Naive B cell (primary cell): ENCODE data around the gene RAB11FIP4. TPM values are rescaled to one million over a fixed set of nuclear protein-coding genes. Genes with fewer than 3 reads are reported as not detected.

Experiments used
- ATAC-seq, 2 donors: fragments of 150-1000 bp; cut with Tn5 transposase; 2 replicates each; pipeline ENCODE4 v1.10.0; 2021; ENCODE audit warnings: low read depth in 2 of 2, mild to moderate bottlenecking in 2 of 2, moderate library complexity in 2 of 2
- DNase-seq: peaks from one replicate; pipeline ENCODE4 v3.0.0; 2022
- H3K27ac Mint-ChIP-seq, 6 donors: one replicate each; pipeline ENCODE4 v1.8.0; 2020 to 2022; ENCODE audit warnings: mild to moderate bottlenecking in 6 of 6, mixed read lengths in 6 of 6, moderate library complexity in 5 of 6, inconsistent platforms in 2 of 6
- H3K27me3 Mint-ChIP-seq, 3 donors: one replicate each; pipeline ENCODE4 v1.8.0; 2021 to 2022; ENCODE audit warnings: mixed read lengths in 3 of 3, mild to moderate bottlenecking in 1 of 3
- H3K36me3 Mint-ChIP-seq, 2 donors: one replicate each; pipeline ENCODE4 v1.8.0; 2020 to 2022; ENCODE audit warnings: mixed read lengths in 2 of 2, inconsistent platforms in 1 of 2, mild to moderate bottlenecking in 1 of 2
- H3K4me1 Mint-ChIP-seq, 3 donors: one replicate each; pipeline ENCODE4 v1.8.0; 2020 to 2022; ENCODE audit warnings: mixed read lengths in 3 of 3, inconsistent platforms in 1 of 3, mild to moderate bottlenecking in 1 of 3, moderate library complexity in 1 of 3
- H3K4me3 Mint-ChIP-seq, 8 donors: one replicate each; pipeline ENCODE4 v1.8.0; 2020 to 2022; ENCODE audit warnings: mild to moderate bottlenecking in 8 of 8, mixed read lengths in 8 of 8, moderate library complexity in 8 of 8, inconsistent platforms in 2 of 8
- H3K9me3 Mint-ChIP-seq, 7 donors: one replicate each; pipeline ENCODE4 v1.8.0; 2020 to 2022; ENCODE audit warnings: mixed read lengths in 7 of 7, mild to moderate bottlenecking in 5 of 7, inconsistent platforms in 2 of 7, moderate library complexity in 1 of 7
- polyA plus RNA-seq, 6 donors: library from polyadenylated mRNA; unstranded; fragments of 300-500 nt; fragmentation: Illumina TruSeq; gene quantifications; one replicate each; pipeline ENCODE4 v1.2.3, GENCODE V29; 2021; ENCODE audit warnings: low read depth in 6 of 6

The RAB11FIP4 gene
- polyA plus RNA-seq, 6 donors from 2014 or later: 7.3 to 29.7 (median 20.8) TPM

GRCh38 chr17:31535581-31535981, 144.1 kb downstream of the RAB11FIP4 start:
- Mint-ChIP-seq H3K27ac (peak overlapping the region in 3 of 6 donors; percentile 61 to 92 (median 85)), H3K4me3 (peak overlapping the region; percentile 25 to 92 (median 80)), H3K27me3 (no peaks in the 10 kb centered on the region), H3K36me3 (peaks cover 4 to 8% of the 10 kb centered on the region in 2 donors), H3K9me3 (peaks cover 0 to 2% (median 0%) of the 10 kb centered on the region in 7 donors), H3K4me1 (peaks cover 53 to 76% (median 69%) of the 10 kb centered on the region in 3 donors)
- ATAC-seq (peak; percentile 90 to 94), DNase-seq (peak; percentile 76)

DNA sequence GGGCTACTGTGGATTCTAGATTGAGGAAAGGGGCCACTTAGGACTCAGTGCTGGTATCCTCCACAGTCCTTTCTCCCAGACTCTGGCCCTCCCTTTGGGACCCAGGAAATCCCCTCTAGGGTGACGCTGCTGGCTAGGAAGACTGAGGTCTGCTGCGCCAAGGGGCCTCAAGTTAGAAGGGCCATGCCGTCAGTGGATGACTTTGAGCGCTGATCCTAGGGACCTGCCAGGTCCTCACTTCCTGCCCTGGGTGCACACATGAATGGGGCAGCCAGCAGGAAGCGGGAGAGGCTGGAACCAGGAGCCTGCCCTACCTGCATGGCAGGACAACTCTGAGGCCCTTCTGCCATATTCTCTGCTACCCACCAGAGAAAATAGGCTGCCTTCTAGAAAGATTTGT, 145.0 kb downstream of the RAB11FIP4 start:
- Mint-ChIP-seq H3K9me3 (peaks cover 0 to 2% (median 0%) of the 10 kb centered on the region in 7 donors), H3K4me1 (peaks cover 57 to 82% (median 75%) of the 10 kb centered on the region in 3 donors), H3K27me3 (no peaks in the 10 kb centered on the region), H3K36me3 (peaks cover 4 to 6% of the 10 kb centered on the region in 2 donors), H3K27ac (no peak overlapping the region), H3K4me3 (peak overlapping the region in 4 of 8 donors; percentile 76 to 92 (median 90))
- no peak for DNase-seq
- no peak for ATAC-seq

DNA sequence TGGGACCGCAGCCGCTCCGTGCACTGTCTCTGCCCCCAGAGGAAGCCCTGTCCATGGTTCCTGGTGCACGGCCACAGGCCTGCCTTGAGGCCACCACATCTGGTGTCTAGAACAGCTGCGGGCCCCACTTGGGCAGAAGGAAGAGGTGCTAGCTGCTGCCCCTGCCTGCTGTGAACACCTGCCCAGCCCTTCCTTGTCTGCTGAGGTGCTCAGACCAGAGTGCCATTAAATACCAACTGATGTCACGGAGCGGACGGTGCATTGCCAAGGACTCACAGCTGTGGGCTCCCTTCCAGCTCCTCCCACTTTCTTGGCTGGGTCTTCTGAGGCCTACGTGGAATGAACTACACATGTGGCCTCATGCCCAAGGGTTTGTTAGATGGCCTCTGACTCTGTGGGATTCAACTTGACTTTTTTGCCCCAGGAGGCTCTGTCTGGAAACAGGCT, 146.1 kb downstream of the RAB11FIP4 start:
- Mint-ChIP-seq H3K4me1 (peaks cover 57 to 85% (median 75%) of the 10 kb centered on the region in 3 donors), H3K36me3 (no peaks in the 10 kb centered on the region), H3K27ac (peak overlapping the region in 4 of 6 donors; percentile 47 to 86 (median 81)), H3K9me3 (peaks cover 0 to 2% (median 0%) of the 10 kb centered on the region in 7 donors), H3K4me3 (peak overlapping the region; percentile 56 to 92 (median 76)), H3K27me3 (no peaks in the 10 kb centered on the region)
- ATAC-seq: peak in 1 of 2 donors; percentile 3
- peak; percentile 23 for DNase-seq

GRCh38 chr17:31538080-31538762, 146.7 kb downstream of the RAB11FIP4 start:
- ATAC-seq (peak; percentile 62 to 71), DNase-seq (peak; percentile 66)
- H3K27me3 Mint-ChIP-seq: no peaks in the 10 kb centered on the region
- H3K27ac Mint-ChIP-seq: peak overlapping the region in 5 of 6 donors; percentile 47 to 88 (median 86)
- H3K4me1 Mint-ChIP-seq: peaks cover 55 to 81% (median 72%) of the 10 kb centered on the region in 3 donors
- peak overlapping the region; percentile 56 to 92 (median 76) for H3K4me3 Mint-ChIP-seq
- peaks cover 0 to 2% (median 0%) of the 10 kb centered on the region in 7 donors for H3K9me3 Mint-ChIP-seq
- no peaks in the 10 kb centered on the region for H3K36me3 Mint-ChIP-seq

GRCh38 chr17:31540602-31541307, 149.3 kb downstream of the RAB11FIP4 start:
- Mint-ChIP-seq H3K27me3 (no peaks in the 10 kb centered on the region), H3K9me3 (peaks cover 0 to 2% (median 0%) of the 10 kb centered on the region in 7 donors), H3K4me1 (peaks cover 44 to 61% (median 52%) of the 10 kb centered on the region in 3 donors), H3K36me3 (no peaks in the 10 kb centered on the region), H3K4me3 (peak overlapping the region in 3 of 8 donors; percentile 16 to 70 (median 54)), H3K27ac (peak overlapping the region in 2 of 6 donors; percentile 59 to 72)
- DNase-seq: no peak
- no peak for ATAC-seq

DNA sequence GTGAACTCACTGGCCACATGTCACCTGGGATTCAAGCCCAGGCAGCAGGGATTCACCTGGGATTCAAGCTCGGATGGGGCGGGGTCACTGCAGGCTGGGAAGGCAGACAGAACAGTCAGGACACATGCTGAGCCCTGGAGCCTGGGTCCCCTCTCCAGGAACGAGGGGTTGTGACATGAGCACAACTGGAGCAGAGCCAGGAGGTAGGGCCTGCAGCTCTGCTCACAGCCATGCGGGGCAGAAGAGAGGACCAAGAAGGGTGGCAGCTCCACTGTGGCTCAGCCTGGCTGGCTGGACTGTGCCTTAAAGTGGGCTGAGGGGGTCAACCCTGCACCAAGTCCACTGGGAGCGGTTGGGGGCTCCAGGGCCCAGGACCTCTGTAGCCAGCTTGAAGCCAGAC, 150.1 kb downstream of the RAB11FIP4 start:
- H3K4me3 Mint-ChIP-seq: no peak overlapping the region
- no peak for ATAC-seq
- peak overlapping the region in 2 of 6 donors; percentile 64 to 66 for H3K27ac Mint-ChIP-seq
- DNase-seq: no peak
- no peaks in the 10 kb centered on the region for H3K27me3 Mint-ChIP-seq
- H3K36me3 Mint-ChIP-seq: no peaks in the 10 kb centered on the region
- peaks cover 0 to 2% (median 0%) of the 10 kb centered on the region in 7 donors for H3K9me3 Mint-ChIP-seq
- peaks cover 43 to 53% (median 49%) of the 10 kb centered on the region in 3 donors for H3K4me1 Mint-ChIP-seq

DNA sequence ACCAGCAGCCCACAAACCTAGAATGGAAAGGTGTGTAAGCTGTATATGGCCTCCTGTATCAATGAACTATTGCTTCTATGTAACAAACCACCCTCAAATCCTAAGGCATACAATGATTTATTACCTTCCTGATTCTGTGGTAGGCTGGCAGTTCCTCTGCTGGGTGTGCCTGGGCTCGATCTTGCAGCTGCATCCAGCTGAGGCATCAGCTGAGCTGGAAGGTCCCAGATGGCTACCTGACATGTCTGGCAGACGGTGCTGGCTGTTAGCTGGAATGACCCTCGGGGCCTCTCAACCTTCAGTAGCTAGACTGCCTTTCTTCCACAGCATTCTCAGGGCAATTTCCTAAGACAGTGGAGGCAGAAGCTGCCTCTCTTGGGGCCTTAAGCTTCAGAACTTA, 152.7 kb downstream of the RAB11FIP4 start:
- Mint-ChIP-seq H3K27me3 (no peaks in the 10 kb centered on the region), H3K4me1 (peaks cover 33 to 41% (median 36%) of the 10 kb centered on the region in 3 donors), H3K9me3 (peaks cover 0 to 2% (median 0%) of the 10 kb centered on the region in 7 donors), H3K27ac (no peak overlapping the region), H3K4me3 (peak overlapping the region in 1 of 8 donors; percentile 20), H3K36me3 (no peaks in the 10 kb centered on the region)
- ATAC-seq: no peak
- DNase-seq: no peak

DNA sequence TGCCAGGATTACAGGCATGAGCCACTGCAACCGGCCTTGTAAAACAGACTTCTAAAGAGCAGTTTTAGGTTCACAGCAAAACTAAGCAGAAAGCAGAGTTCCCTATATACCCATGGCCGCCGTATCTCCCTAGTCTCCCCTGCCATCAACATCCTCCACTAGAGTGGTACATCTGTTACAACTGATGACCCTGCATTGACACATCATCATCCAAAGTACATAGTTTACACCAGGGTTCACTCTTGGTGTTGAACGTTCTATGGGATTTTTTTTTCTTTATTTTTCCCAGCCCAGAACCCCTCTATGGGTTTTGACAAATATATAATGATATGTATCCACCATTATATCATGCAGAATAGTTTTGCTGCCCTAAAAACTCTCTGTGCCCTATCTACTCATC, 155.2 kb downstream of the RAB11FIP4 start:
- Mint-ChIP-seq H3K27ac (peak overlapping the region in 1 of 6 donors; percentile 62), H3K9me3 (no peaks in the 10 kb centered on the region), H3K36me3 (no peaks in the 10 kb centered on the region), H3K4me1 (peaks cover 27 to 29% (median 28%) of the 10 kb centered on the region in 3 donors), H3K4me3 (peak overlapping the region in 2 of 8 donors; percentile 45 to 94), H3K27me3 (no peaks in the 10 kb centered on the region)
- DNase-seq (no peak), ATAC-seq (no peak)

GRCh38 chr17:31548709-31549108, 157.2 kb downstream of the RAB11FIP4 start:
- ATAC-seq (no peak), DNase-seq (no peak)
- H3K36me3 Mint-ChIP-seq: no peaks in the 10 kb centered on the region
- peaks cover 28 to 35% (median 29%) of the 10 kb centered on the region in 3 donors for H3K4me1 Mint-ChIP-seq
- no peaks in the 10 kb centered on the region for H3K9me3 Mint-ChIP-seq
- H3K27ac Mint-ChIP-seq: peak overlapping the region in 5 of 6 donors; percentile 32 to 93 (median 65)
- H3K4me3 Mint-ChIP-seq: peak overlapping the region; percentile 71 to 97 (median 88)
- H3K27me3 Mint-ChIP-seq: no peaks in the 10 kb centered on the region

GRCh38 chr17:31549121-31549524, 157.6 kb downstream of the RAB11FIP4 start:
- peak; percentile 5 to 8 for ATAC-seq
- Mint-ChIP-seq H3K36me3 (no peaks in the 10 kb centered on the region), H3K27me3 (no peaks in the 10 kb centered on the region), H3K4me3 (peak overlapping the region; percentile 71 to 97 (median 88)), H3K9me3 (no peaks in the 10 kb centered on the region), H3K4me1 (peaks cover 28 to 34% (median 29%) of the 10 kb centered on the region in 3 donors), H3K27ac (peak overlapping the region in 4 of 6 donors; percentile 32 to 93 (median 75))
- no peak for DNase-seq

DNA sequence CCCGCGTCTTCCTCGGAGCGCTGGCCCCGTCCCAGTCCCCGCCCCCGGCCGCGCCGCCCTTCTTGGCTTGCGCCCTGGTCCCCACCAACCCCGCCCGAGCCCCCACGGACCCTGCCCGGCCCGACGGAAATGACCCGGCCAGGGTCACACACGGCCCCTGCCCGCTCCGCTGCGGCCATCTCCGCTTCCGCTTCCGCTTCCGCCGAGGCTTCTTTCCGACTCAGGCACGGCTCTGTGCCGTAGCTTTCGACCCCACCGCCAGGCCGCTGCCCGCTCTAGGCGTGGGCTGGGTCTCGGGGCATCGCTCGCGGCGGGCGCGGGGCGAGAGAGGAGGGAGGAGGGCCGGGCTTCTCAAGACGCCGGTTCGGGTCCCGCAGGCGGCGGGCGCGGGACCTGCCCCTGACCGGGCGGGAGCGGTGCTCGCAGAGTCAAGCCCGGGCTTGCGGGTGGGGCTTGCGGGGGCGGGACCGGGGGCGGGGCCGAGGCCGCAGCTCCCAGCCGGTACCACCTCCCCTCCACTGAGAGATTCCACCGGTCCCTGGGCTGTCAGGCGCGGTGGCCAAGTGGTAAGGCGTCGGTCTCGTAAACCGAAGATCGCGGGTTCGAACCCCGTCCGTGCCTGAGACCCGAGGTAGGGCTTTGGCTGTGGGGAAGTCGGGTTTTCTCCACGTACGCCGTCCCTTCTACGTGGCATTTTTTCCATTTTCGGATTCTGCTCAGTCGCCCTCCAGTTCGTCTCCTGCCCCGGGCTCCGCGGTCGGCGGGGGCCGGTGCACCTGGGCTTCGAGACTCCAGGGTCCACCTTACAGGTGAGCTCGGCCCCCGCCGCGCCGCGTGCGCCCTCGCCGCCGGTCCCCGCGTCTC, 158.3 kb downstream of the RAB11FIP4 start:
- Mint-ChIP-seq H3K4me3 (peak overlapping the region; percentile 71 to 97 (median 88)), H3K36me3 (no peaks in the 10 kb centered on the region), H3K27ac (peak overlapping the region; percentile 36 to 94 (median 89)), H3K4me1 (peaks cover 28 to 32% (median 29%) of the 10 kb centered on the region in 3 donors), H3K27me3 (no peaks in the 10 kb centered on the region), H3K9me3 (no peaks in the 10 kb centered on the region)
- peak; percentile 84 for DNase-seq
- ATAC-seq: peak; percentile 83 to 87

GRCh38 chr17:31550389-31551056, 159.0 kb downstream of the RAB11FIP4 start:
- peaks cover 28 to 33% (median 29%) of the 10 kb centered on the region in 3 donors for H3K4me1 Mint-ChIP-seq
- H3K4me3 Mint-ChIP-seq: peak overlapping the region; percentile 71 to 94 (median 88)
- ATAC-seq: no peak
- no peaks in the 10 kb centered on the region for H3K36me3 Mint-ChIP-seq
- no peak for DNase-seq
- H3K27me3 Mint-ChIP-seq: no peaks in the 10 kb centered on the region
- no peaks in the 10 kb centered on the region for H3K9me3 Mint-ChIP-seq
- H3K27ac Mint-ChIP-seq: peak overlapping the region; percentile 36 to 94 (median 90)
